NOMO-1 treated with dmso at 0.1 percent for 144 hours (cell line): Measurements from ENCODE around the gene CLEC4G.
"Not testable (repeated sequence)": the region's sequence is repeated elsewhere in the genome, so short reads cannot be mapped to it uniquely, and the experiment has no call there.

Experiments used
- DNase-seq: peaks from one replicate; lab custom pipeline; 2025; ENCODE audit not compliant: unreplicated experiment; lab: John Stamatoyannopoulos, UW

The CLEC4G gene

DNA sequence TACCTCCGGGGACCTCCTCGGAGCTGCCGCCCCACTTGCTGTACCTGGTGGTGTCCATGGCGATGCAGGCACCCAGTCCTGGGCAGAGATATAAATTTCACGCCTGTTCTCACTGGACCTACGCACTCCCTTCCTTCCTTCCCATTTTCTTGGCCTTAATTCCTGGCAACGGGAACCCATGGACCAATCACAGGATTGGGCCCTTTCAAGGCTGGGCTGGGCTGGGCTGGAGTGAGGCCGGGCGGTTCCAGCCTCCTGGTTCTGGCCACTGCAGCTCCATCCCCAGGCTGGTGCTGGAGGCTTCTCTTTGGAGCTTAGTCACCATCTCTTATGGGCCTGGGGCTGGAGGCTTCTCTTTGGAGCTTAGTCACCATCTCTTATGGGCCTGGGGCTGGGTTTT lies at the start of gene CLEC4G:
Gene CLEC4G, minus strand, starts transcription at position 66 of the 400 bp plus-strand sequence. Its CDS starts 8 bp downstream, at position 58.
- no peak for DNase-seq

GRCh38 chr19:7781157-7781556 lies 49.2 kb upstream of the CLEC4G start:
- DNase-seq, result no peak

- no peak for DNase-seq
These were observed 47.9 kb upstream of the CLEC4G start for GRCh38 chr19:7779631-7780486.

GRCh38 chr19:7778081-7778480 lies 46.2 kb upstream of the CLEC4G start:
- peak; percentile 3 for DNase-seq

DNA sequence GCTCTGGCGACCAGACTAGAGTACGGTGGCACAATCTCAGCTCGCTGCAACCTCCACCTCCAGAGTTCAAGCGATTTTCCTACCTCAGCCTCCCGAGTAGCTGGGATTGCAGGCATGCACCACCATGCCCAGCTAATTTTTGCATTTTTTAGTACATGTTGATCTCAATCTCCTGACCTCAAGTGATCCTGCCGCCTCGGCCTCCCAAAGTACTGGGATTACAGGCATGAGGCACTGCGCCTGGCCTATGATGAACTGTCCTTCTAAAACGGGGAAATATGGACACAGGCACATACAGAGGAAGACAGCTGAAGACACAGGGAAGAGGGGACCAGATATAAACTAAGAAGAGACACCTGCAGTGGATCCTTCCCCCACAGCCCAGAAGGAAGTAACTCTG lies 43.9 kb upstream of the CLEC4G start:
- no peak for DNase-seq

DNA sequence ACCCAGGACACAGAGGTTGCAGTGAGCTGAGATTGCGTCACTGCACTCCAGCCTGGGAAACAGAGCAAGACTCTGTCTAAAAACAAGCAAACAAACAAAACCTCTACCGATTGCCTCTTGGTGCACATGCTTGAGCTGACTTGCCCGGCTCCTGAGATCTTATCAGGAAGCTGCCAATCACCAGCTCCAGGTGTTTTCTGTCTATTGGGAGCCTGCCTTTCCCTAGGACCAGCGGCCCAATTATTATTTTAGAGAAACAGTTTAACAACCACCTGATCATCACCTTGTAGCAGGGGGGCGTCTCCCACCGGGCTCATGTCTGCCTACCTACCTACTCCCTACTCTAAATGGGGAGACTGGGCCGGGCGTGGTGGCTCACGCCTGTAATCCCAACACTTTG lies 41.9 kb upstream of the CLEC4G start:
- no peak for DNase-seq

DNA sequence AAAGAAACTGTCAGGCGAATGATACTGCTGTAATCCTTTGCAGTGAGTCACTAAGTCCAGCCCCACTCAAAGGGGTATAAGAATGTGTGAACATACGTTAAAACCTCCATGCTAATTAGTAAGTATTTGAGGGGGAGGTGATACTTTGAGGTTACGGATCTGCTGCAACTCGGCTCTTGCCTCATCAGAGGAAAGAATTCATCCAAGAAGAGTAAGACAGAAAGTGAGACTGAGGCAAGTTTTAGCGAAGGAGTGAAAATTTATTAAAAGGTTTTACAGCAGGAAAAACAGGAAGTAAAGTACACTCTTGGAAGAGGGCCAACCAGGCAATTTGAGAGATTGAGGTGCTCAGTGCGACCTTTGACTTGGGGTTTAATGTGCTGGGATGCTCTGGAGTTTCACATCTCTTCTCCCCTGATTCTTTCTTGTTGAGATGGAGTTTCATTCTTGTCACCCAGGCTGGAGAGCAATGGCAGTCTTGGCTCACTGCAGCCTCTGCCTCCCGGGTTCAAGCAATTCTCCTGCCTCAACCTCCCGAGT lies 40.9 kb upstream of the CLEC4G start:
- peak; percentile 90 for DNase-seq

DNA sequence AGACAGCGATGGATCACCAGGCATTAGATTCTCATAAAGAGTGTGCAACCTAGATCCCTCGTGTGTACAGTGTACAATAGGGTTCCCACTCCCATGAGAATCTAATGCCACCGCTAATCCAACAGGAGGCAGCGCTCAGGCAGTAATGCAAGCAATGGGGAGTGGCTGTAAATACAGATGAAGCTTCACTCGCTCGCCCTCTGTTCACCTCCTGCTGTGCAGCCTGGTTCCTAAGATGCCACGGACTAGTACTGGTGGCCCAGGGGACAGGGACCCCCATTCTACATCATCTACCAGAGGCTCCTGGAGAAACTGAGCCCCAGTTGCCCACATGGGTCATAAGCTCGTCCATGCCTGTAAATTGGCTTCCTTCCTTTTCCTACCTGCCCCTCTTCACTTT lies 39.2 kb upstream of the CLEC4G start:
- no peak for DNase-seq

DNA sequence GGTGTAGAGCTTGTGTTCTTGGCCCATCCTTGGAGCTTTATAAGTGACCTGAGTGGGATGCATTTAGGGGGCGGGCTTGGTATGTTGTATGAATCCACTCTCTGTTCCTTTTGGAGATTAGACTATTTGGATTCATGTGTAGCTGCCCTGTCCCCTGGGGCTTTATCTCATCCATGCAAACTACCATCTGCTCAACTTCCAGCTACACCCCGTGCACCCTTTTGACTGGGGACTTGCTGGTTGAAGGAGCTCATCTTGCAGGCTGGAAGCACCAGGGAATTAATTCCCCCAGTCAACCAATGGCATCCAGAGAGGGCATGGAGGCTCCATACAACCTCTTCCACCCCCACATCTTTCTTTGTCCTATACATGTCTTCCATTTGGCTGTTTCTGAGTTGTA lies 37.3 kb upstream of the CLEC4G start:
- DNase-seq, result no peak

- no peak for DNase-seq
These were observed 35.6 kb upstream of the CLEC4G start for GRCh38 chr19:7767487-7767886.

- DNase-seq, result no peak
These were observed 34.6 kb upstream of the CLEC4G start for GRCh38 chr19:7766535-7766934.

GRCh38 chr19:7765043-7765442 lies 33.1 kb upstream of the CLEC4G start:
- not testable (repeated sequence) for DNase-seq

- not testable (repeated sequence) for DNase-seq
These were observed 32.2 kb upstream of the CLEC4G start for GRCh38 chr19:7764157-7764556.

DNA sequence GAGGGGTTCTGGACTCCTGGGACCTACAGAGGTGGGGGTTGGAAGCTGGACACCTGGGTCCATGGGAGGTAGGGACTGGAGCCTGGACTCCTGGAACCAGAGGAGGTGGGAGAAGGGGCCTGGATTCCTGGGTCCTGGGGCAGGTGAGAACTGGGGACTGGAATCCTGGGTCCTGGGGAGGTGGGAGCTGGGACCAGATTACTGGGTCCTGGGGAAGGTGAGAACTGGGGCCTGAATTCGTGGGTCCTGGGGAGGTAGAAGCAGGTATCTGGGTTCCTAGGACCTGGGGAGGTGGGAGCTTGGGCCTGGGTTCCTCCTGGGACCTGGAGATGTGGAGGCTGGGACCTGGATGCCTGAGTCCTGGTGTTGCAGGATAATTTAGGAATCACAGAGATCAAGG lies 31.8 kb upstream of the CLEC4G start:
- DNase-seq, result no peak

- DNase-seq, result no peak
These were observed 30.9 kb upstream of the CLEC4G start, which contains the start of gene CLEC4M for GRCh38 chr19:7762719-7763293. CLEC4M (plus strand) TSS chr19:7763243; CDS start chr19:7763267, 24 bp downstream.

DNA sequence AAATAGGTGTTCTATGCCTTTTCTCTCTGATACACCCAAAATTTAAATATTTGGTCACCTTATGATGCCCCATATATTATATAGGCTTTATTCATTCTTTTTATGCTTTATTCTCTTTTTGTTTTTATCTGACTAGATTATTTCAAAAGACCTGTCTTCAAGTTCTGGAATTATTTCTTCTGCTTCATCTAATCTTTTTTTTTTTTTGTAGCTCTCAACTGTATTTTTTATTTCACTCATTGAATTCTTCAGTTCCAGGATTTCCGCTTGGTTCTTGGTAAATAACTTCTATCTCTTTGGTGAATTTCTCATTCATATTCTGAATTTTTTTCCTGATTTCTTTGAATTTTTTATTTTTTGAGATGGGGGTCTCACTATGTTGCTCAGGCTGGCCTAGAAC lies 27.2 kb upstream of the CLEC4G start:
- DNase-seq, result no peak

DNA sequence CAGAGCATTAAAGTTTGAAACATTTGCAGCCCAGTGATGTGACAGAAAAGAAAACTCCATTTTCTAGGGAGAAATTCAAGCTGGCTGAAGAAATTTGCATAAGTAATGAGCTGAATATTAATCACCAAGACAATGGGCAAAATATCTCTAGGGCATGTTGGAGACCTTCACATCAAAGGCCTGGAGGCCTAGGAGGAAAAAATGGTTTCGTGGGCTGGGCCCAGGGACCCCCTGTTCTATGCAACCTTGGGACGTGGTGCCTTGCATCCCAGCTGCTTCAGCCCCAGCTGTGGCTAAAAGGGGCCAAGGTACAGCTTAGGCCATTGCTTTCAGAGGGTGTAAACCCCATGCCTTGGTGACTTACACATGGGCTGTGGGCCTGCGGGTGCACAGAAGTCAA lies 25.4 kb upstream of the CLEC4G start:
- no peak for DNase-seq

DNA sequence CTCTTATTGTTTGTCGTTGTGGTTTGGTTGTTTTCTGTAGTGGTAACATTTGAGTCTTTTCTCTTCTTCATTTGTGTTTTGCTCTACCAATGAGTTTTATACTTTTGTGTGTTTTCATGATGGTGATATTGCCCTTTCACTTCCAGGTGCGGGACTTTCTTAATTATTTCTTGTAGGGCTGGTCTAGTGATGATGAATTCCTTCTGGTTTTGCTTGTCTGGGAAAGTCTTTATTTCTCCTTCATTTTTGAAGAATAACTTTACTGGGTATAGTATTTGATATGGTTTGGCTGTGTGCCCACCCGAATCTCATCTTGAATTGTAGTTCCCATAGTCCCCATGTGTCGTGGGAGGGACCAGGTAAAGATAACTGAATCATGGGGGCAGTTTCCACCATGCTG lies 24.3 kb upstream of the CLEC4G start:
- no peak for DNase-seq

DNA sequence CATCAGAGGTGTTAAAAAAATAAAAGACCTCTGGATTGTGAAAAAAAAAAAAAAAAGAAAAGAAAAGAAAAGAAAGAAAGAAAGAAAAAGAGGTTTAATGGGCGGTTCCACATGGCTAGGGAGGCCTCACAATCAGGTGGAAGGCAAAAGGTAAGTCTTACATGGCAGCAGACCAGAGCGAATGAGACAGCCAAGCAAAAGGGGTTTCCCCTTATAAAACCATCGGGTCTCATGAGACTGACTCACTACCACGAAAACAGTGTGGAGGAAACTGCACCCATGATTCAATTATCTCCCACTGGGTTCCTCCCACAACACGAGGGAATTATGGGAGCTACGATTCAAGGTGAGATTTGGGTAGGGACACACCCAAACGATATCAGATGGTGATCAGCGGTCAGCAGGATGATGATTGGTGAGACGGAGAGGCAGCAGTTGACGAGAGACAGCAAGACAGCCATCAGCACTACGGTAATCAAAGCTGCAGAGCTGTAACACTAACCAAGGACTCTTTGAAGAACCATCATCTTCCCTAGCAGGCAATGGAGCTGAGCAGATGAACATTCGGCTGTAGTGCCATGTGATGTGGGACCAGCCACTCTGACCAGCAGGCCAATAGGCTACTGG lies 19.4 kb upstream of the CLEC4G start:
- no peak for DNase-seq

GRCh38 chr19:7748756-7749155 lies 16.8 kb upstream of the CLEC4G start:
- no peak for DNase-seq

- no peak for DNase-seq
These were observed 16.3 kb upstream of the CLEC4G start for GRCh38 chr19:7748171-7748570.
